Renal cortical epithelial cell (primary cell): ENCODE results near the gene SMAP1. TPM values are rescaled to one million over a fixed set of nuclear protein-coding genes. Genes with fewer than 3 reads are reported as not detected.

Experiments
- DNase-seq: peaks from one replicate; pipeline ENCODE4 v3.0.0-alpha.2; 2011; ENCODE audit warnings: low read depth
- total RNA-seq: library from RNA; depleted of rRNA; stranded (reverse); fragments of >200 nt; gene quantifications from 2 replicates; pipeline ENCODE4 v1.2.3, GENCODE V29; 2014

SMAP1 gene
- total RNA-seq, 1 donor from 2014 or later, result 34.7 TPM

DNA sequence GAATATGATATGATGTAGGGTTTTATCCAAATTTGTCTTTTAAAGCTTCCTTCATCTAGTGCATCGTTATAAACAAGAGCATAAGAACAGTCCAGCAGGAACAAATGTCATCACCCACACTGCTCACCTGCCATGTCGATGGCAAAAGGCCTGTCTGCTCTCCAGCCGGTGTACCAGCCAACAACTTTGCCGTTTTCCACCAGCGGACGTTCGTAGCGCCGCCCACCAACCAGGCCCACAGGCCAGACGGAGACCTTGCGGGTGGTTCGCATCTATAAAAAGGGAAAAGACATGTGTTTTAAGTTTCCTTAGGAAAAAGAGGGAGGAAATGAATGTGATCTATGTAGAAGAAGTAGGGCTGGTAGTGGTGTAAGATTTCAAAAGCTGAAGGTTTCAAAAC, 226.3 kb downstream of the SMAP1 start:
- no peak for DNase-seq

DNA sequence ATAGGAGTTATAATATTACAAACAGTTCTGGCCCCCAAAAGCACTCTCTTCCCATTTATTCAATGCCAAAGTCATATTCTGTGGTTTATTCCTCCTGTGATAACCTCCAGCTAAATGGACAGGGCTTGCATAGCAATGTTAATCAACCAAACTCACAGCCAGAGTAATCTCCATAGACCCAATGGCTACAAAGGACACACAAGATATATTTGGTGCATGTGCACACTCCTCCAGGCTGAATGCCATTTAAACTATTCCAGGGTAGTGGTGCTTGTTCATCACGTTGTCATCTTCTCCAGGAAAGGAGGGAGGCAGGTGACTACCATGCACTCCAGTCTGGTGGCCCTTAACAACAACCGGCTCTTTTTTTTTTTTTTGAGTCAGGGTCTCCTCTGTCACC, 232.4 kb downstream of the SMAP1 start:
- no peak for DNase-seq

DNA sequence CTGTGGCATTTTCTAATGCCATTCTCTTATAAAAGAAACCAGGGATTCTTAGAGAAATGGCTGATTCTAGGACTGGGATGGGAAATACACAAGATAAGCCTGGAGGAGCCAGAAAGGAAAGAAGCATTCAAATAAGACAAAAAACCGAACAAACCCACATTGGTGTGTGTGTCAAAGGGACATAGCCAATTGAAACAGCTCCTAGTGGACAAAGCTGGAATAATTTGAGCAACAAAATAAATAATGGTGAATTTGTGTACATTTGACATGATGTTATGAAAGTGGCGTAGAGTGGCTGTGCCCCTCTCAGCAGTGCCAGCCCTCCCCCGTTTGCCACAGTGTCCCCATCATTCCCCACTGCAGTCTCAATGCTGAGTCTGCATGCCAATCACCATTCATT, 233.6 kb downstream of the SMAP1 start:
- no peak for DNase-seq

DNA sequence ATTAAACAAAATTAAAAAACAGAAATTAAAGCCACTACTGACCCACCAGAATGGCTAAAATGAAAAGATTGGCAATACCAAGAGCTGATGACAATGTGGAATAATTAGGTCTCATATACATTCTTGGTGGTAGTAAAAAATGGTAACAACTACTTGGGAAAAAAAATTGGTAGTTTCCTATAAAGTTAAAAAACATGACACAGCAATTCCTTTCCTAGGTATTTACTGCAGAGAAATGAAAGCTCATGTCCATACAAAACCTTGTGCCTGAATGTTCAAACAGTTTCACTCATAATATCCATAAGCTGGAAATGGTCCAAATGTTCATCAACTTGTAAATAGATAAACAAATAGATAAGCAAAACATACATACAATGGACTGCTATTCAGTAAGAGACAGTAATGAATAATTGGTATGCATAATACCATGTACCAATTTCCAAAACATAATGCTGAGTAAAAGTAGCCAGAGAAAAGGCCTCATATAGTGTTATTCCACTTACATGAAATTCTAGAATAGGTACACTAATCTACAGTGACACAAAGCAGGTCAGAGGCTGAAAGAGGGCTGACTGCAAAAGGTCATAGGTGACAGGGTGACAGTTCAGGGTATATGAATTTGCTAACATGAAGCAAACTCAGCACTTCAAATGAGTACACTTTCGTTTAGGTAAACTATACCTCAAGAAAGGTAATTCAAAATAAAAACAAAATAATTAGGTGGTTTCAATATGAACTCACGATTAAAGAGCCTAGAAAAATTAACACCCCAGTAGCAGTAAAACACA, 236.2 kb downstream of the SMAP1 start:
- DNase-seq, result no peak

DNA sequence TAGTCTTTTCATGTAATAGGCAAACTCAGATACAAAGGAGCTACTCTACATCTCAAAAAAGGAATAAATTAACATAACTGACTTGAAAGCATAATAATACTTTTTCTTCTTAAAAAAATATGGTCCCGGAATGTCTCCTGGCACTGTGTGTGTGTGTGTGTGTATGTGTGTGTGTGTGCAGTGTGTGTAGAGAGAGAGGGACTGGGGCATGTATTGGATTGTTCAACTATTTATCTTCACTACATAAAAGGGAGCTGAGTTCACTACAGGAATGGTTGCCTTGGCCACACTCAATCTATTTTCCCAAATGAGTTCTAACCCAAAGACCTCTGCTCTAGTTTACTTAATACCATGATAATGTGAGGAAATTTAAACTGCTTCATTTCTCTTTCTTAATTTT, 238.1 kb downstream of the SMAP1 start:
- no peak for DNase-seq

Other genes with a start within 250 kb of the SMAP1 start
- gene SDHAF4, start 101.0 kb upstream of the SMAP1 start, total RNA-seq, result 7.7 and 16.3 TPM in 2 replicates